HG02885 (cell line): ENCODE measurements around the gene ZNHIT2.

Source experiments
- ATAC-seq: cut with Tn5 transposase; IDR thresholded peaks from one replicate; pipeline ENCODE4 v1.9.1; 2021; ENCODE audit warnings: mild to moderate bottlenecking; ENCODE audit not compliant: unreplicated experiment, poor library complexity

ZNHIT2 gene

GRCh38 chr11:65084598-65085375 lies 32.7 kb downstream of the ZNHIT2 start:
- no peak for ATAC-seq

GRCh38 chr11:65083834-65084597 lies 33.5 kb downstream of the ZNHIT2 start, which contains the start of the genes CDCA5 and ZFPL1:
Gene CDCA5 (minus strand): TSS chr11:65084040. CDS start chr11:65083978, 62 bp downstream.
Gene ZFPL1 (plus strand): TSS chr11:65084222. CDS start chr11:65084699, 477 bp downstream.
- ATAC-seq = peak; percentile 91

- peak; percentile 13 for ATAC-seq
Observed at GRCh38 chr11:65083134-65083833, 34.2 kb downstream of the ZNHIT2 start.

GRCh38 chr11:65078786-65079342 lies 38.6 kb downstream of the ZNHIT2 start:
- no peak for ATAC-seq

- ATAC-seq = peak; percentile 54
Observed at GRCh38 chr11:65078151-65078550, 39.4 kb downstream of the ZNHIT2 start.

- no peak for ATAC-seq
Observed at GRCh38 chr11:65077451-65077850, 40.0 kb downstream of the ZNHIT2 start.

GRCh38 chr11:65072631-65072966 lies 44.9 kb downstream of the ZNHIT2 start:
- ATAC-seq = no peak

- no peak for ATAC-seq
Observed at GRCh38 chr11:65071907-65072630, 45.4 kb downstream of the ZNHIT2 start.

- ATAC-seq = no peak
Observed at GRCh38 chr11:65069217-65069616, 48.3 kb downstream of the ZNHIT2 start.

GRCh38 chr11:65067446-65067845 lies 50.1 kb downstream of the ZNHIT2 start:
- no peak for ATAC-seq

GRCh38 chr11:65066805-65067291 lies 50.7 kb downstream of the ZNHIT2 start:
- ATAC-seq = no peak
